HepG2 (cell line): Measurements from ENCODE around the gene HEXIM1. TPM values are rescaled to one million over a fixed set of nuclear protein-coding genes. Genes with fewer than 3 reads are reported as not detected.

Experiments used
- ATF7-NPFF ChIP-seq: sonication (generic); formaldehyde crosslinking; IDR thresholded peaks from 2 replicates; pipeline ENCODE4 v1.8.1; 2023; ENCODE audit warnings: mild to moderate bottlenecking, low read depth, missing genetic modification reagents, moderate library complexity
- CC2D1A ChIP-seq: sonication (generic); formaldehyde crosslinking; IDR thresholded peaks from 2 replicates; pipeline ENCODE4 v1.8.1; 2023; ENCODE audit warnings: mild to moderate bottlenecking, missing genetic modification reagents
- CEBPZ ChIP-seq: IDR thresholded peaks from 2 replicates; pipeline ENCODE4 v1.6.1; 2012; ENCODE audit warnings: low read length, improper control_type of control experiment
- ETV5 ChIP-seq: IDR thresholded peaks from 2 replicates; pipeline ENCODE4 v1.6.1; 2018; ENCODE audit warnings: missing biosample characterization, missing genetic modification reagents, inconsistent platforms, borderline replicate concordance
- KLF11 ChIP-seq: IDR thresholded peaks from 2 replicates; pipeline ENCODE4 v1.6.1; 2016; ENCODE audit warnings: missing compliant biosample characterization
- RBM22 ChIP-seq: fragments of 200-400 bp; formaldehyde crosslinking; optimal IDR thresholded peaks from 2 replicates; pipeline ENCODE3; 2017; ENCODE audit warnings: mild to moderate bottlenecking, low read length, moderate library complexity
- SP4 ChIP-seq: sonication (generic); formaldehyde crosslinking; IDR thresholded peaks from 2 replicates; pipeline ENCODE4 v1.8.1; 2023; ENCODE audit warnings: mild to moderate bottlenecking, missing genetic modification reagents
- ZFAT ChIP-seq: sonication (generic); formaldehyde crosslinking; conservative IDR thresholded peaks from 2 replicates; pipeline ENCODE4 v1.8.1; 2023; ENCODE audit warnings: missing genetic modification reagents, inconsistent platforms
- ZMYM3 ChIP-seq: sonication (generic); formaldehyde crosslinking; IDR thresholded peaks from 2 replicates; pipeline ENCODE4 v1.5.1; 2020; ENCODE audit warnings: mild to moderate bottlenecking, missing genetic modification reagents
- ZNF136 ChIP-seq: sonication (generic); formaldehyde crosslinking; IDR thresholded peaks from 2 replicates; pipeline ENCODE4 v1.8.1; 2022; ENCODE audit warnings: low read depth, mild to moderate bottlenecking, moderate library complexity, missing genetic modification reagents
- ZNF18 ChIP-seq: sonication (generic); formaldehyde crosslinking; IDR thresholded peaks from 2 replicates; pipeline ENCODE4 v1.8.0; 2022; ENCODE audit warnings: mild to moderate bottlenecking, missing genetic modification reagents; ENCODE audit not compliant: insufficient replicate concordance
- ZNF383 ChIP-seq: sonication (generic); formaldehyde crosslinking; IDR thresholded peaks from 2 replicates; pipeline ENCODE4 v1.4.0; 2020; ENCODE audit warnings: missing genetic modification reagents, mild to moderate bottlenecking, borderline replicate concordance
- ZNF879 ChIP-seq: sonication (generic); formaldehyde crosslinking; IDR thresholded peaks from 2 replicates; pipeline ENCODE4 v1.8.1; 2023; ENCODE audit warnings: missing genetic modification reagents
- polyA plus RNA-seq, 8 experiments: library from polyadenylated mRNA; depleted of rRNA in 3 of 8; stranded (reverse) in 7 of 8; unstranded in 1 of 8; fragments of >200 nt; fragmentation: Illumina TruSeq in 4 of 8; extraction: Trizol in 4 of 8; gene quantifications; 2 replicates each; pipeline versions ENCODE4 v1.2.1 to v1.2.3, GENCODE V29; 2011 to 2016; ENCODE audit warnings: low read depth in 4 of 8, missing spikeins in 1 of 8, mixed read lengths in 1 of 8; ENCODE audit not compliant: insufficient read depth in 1 of 8
- total RNA-seq, 5 experiments: library from RNA; depleted of rRNA; stranded (reverse); fragments of >200 nt; fragmentation: Illumina TruSeq; extraction: Trizol; gene quantifications; 2 replicates each; pipeline ENCODE4 v1.2.3, GENCODE V29; 2016; ENCODE audit warnings: low read depth in 1 of 5
- TF ChIP-seq, protein P1 (sequence below): sonication (generic); formaldehyde crosslinking; IDR thresholded peaks from 2 replicates; pipeline ENCODE4 v1.8.0; 2022; ENCODE audit warnings: missing genetic modification reagents, mild to moderate bottlenecking, inconsistent platforms, borderline replicate concordance
- TF ChIP-seq, protein P2 (sequence below): IDR thresholded peaks from 2 replicates; pipeline ENCODE4 v1.6.1; 2012; ENCODE audit warnings: inconsistent platforms

HEXIM1 gene
- total and polyA plus RNA-seq, 2 of the 13 experiments (the other 11 are each of a cell fraction or from before 2014, with no cell fraction given), result 10.5 to 16.6 TPM

DNA sequence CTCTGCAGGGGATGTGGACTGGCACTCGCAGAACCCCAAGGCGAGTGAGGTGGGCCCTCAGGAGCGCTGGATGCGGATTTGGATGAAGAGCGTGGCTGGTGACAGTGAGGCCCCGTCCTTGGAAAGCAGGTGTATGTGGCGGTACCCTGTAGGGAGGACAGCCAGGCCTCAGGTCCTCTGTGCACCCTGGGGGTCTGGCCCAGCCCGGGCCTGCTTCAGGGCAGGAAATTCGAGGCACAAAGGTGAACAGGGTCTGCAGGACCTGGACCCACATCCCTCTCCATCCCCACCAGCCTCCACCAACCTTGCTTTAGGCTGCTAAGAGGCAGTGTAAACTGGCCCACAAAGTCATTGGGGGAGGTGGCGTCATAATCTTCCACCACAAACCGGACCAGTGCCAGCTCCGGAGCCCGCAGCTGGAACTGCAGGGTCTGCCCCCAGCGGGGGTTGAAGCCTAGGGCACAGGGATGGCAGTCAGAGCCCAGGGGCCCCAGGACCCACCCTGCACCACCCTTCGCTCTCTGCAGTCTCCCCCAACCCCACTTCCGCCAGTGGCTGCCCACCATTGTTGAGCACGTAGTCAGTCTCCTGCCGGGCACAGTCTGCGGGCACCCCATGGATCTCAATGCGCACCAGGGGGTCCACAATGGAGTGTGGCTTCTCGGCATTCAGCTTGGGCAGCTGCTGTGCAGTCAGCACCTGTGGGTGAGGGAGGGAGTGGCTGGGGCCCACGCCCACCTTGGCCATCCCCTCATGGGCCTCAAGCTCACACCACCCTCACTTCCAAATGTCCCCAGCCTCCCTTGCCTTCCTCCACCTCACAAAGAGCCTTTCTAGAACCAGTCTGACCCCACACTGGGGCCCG lies 35.5 kb upstream of the HEXIM1 start (continued):
- no peak for TF ChIP-seq CEBPZ
- no peak for TF ChIP-seq ATF7-NPFF (CRISPR knock-in tag)
- TF ChIP-seq ETV5 (CRISPR knock-in tag), result no peak
- no peak for TF ChIP-seq ZNF879 (CRISPR knock-in tag)
- TF ChIP-seq ZNF136 (CRISPR knock-in tag), result no peak
- TF ChIP-seq KLF11 (CRISPR knock-in tag), result no peak
- TF ChIP-seq ZNF18 (CRISPR knock-in tag), result no peak
- TF ChIP-seq SP4, result 0 out of 2 replicates have a peak, but pooled peaks have one; percentile 41
- no peak for TF ChIP-seq CC2D1A
- TF ChIP-seq ZMYM3 (CRISPR knock-in tag), result 0 out of 2 replicates have a peak, but pooled peaks have one; percentile 11
- TF ChIP-seq RBM22, result no peak
- TF ChIP-seq, protein P1, sequence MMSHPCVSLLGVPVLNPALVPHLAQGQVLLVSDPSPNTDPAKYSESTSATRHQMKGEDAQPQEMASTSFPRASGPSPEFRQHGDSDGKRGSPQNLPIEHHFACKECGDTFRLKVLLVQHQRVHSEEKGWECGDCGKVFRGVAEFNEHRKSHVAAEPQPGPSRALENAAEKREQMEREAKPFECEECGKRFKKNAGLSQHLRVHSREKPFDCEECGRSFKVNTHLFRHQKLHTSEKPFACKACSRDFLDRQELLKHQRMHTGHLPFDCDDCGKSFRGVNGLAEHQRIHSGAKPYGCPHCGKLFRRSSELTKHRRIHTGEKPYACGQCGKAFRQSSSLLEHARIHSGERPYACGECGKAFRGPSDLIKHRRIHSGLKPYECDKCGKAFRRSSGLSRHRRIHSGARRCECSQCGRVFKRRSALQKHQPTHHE (CRISPR knock-in tag), result no peak
- TF ChIP-seq, protein P2, sequence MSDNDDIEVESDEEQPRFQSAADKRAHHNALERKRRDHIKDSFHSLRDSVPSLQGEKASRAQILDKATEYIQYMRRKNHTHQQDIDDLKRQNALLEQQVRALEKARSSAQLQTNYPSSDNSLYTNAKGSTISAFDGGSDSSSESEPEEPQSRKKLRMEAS, result peak; percentile 23; the same call in 1 of the 2 replicates
- TF ChIP-seq ZNF383 (CRISPR knock-in tag), result no peak
- no peak for TF ChIP-seq ZFAT
